NCI-H1417 treated with DMSO at 0.1 percent for 48 hours (cell line): Measurements from ENCODE around the gene CCDC51.

Experiments used
- DNase-seq: peaks from one replicate; lab custom pipeline; 2025; lab: John Stamatoyannopoulos, UW

Gene CCDC51

DNA sequence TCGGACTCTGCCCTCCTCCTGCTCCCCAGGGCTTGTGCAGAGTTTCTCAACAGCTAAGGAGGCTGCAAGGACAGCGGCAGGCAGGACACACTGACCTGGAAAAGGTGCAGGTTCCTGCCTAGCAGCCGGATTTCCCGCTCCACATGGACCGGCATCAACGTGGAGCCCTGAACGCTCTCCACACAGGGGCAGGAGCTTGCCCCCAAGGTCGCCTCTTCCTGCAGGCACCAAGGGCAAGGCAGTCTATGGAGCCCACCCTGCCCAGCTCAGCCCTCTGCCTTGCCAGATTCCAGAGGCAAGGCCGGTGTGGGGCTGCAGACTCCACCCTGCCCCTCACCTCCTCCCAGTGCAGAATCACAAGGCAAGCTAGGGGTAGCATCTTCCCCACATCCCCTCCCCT, 20.8 kb downstream of the CCDC51 start:
- no peak for DNase-seq

GRCh38 chr3:48418651-48419050, 21.3 kb downstream of the CCDC51 start:
- no peak for DNase-seq

DNA sequence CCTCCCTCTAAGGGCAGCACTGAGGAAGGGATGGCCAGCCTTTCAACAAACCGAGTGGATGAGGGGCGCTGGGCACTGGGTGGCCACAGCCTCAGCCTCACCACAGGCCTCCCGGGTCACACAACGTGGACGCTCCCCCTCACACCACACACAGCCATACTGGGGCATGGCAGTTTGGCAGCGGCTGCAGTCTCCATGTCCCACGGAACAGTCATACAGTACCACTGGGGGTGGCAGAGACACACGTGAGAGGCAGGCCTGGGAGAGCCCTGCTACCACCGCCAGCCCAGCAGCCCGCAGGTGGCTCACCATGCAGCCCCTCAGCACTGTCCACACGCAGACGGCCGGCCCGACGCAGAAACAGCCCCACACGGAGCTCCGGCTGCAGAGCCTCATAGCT, 21.8 kb downstream of the CCDC51 start:
- no peak for DNase-seq

DNA sequence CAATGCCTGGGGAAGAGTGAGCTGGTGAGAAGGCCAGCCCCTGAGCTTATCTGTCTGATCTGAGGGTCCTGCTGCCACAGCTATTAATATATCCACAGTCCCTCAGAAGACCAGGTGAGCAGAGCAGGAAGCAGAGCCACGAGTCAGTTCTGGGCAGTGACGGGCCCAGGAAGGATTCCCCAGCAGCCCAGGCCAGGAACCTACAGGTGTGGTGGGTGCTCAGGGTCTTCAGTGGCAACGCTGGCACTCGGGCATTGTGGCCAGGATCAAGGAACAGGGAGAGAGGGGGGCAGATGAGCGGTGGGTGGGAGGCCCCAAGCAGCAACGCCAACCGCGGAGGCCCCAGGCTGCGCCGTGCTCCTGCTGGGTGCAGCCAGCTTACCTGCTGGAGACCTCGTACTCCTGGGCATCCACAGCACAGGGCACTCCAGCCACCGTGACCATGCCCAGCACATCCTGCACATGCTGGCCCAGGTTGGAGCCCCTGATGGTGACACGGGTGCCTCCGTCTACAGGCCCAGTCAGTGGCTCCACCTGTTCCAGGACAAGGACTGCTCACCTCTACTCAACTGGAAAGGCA, 22.3 kb downstream of the CCDC51 start:
- DNase-seq = no peak

DNA sequence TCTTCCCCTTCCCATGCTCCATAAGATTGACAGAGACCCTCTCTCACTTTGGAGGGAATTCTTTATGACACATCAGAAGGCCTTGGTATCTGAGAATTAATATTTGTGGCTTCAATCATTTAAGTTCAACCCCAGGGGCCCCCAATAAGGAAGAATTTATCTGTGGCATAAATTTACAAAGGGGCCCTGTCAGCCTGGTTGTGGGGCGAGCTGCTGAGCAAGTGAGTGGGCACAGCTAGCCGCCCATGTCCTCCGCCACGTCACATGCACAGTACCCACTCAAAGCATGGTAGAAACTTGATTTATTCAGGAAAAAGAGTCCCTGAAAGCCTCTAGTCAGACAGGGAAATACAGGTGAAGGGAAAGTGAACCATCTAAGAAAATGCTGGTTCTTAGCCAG, 23.4 kb downstream of the CCDC51 start:
- DNase-seq = no peak

DNA sequence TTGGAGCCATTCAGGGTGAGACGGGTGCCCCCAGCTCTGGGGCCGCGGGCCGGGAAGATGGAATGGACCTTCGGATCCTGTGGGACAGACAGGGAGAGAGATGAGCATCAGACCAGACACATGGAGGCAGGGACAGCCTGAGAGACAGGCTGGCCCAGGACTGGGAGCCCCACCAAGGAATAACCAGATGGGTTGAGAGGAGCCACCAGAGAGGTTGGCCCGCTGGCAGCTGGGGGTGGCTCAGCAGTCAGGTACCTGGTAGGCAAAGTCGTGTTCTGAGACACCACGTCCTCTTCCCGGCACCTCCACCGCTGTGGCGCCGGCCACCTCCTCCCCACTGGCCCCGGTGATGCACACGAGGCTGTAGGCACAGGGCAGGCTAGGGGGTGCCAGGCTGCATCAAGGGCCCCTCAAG, 23.8 kb downstream of the CCDC51 start:
- no peak for DNase-seq

DNA sequence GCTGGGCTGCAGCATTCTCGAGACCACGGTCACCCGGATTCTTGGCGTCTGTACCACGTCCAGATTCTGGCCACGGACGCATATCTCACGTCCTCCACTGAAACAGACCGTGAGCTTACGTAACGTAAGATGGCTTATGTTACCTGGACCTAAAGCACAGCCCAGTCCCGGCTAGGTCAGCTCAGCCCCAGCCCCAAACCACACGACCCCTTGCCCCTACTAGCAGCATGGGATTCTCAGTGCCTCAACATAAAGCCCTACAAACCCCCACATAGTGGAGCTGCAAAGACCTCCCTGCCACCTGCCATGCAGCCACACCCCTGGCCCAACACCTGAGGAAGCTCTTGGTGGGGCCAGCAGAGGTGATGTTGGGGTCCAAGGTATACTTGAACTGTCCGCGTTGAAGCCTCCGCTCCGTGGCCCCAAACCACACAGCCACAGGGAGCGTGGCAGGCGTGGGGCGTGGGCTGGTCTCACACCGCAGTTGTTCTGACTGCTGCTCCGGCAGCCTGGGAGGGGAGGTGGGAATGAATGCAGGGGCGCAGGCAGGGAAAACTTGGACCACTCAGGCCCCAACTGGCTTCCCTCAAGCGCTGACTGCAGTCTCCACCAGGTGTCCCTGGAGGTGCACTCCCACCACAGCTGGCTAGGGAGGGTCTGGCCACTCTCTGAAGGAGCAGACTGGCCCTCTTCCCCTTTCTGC, 24.5 kb downstream of the CCDC51 start:
- DNase-seq = no peak

DNA sequence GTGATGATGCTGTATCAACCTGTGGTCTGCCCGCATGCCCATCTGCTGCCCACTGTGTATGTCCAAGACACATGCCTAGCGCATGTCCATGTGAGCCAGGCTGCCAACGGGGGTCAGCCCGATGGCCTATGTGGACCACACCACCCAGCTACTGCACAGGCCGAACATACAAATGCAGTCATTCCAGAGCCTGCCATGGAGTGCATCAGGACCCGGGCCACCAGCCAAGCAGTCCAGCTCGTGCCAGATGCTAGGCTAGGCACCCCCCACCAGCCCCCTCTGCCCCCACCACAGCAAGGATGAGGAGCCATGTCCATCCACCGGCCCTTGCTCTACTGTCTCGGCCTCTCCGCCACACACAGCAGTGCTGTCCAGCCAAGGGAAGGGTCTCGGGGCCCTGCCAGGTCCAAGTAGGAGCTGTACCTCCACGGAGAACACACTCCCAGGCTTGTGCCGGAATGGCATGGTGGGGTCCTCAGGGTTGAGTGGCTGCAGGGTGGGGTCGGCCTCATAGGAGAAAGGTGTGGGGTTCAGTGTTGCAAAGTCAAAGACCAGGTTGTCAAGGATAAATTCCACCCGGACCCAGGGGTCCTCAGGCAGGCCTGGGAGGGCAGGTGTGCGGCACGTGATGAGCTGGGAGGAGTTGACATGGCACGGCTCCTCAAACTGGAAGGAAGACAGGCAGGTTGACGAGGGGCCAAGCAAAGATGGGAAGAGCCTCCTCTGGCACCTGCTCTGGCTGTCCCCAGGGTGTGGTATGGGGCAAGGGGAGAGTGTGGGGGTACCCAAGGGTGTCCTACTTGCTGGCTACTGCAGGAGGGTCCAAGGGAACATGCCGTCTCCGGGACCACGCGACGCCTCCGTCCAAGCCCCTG, 25.3 kb downstream of the CCDC51 start:
- DNase-seq = no peak

DNA sequence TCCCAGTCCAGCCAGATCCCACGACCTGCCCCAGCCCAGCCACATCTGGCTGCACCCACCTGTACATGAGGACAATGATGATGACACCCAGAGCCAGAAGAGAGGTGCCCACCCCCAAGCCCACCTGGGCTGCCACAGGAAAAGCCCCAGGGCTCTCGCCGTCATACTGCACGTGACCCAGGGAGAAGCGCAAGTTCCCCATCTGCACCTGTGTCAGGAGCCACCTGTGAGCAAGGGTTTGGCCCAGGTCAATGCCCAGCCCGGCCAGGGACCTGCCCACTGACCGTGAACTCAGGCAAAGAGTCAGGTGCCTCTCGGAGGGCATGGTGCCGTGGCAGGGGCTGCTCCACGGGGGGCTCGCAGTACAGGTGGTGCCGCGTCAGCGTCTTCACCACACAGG, 26.3 kb downstream of the CCDC51 start:
- no peak for DNase-seq

DNA sequence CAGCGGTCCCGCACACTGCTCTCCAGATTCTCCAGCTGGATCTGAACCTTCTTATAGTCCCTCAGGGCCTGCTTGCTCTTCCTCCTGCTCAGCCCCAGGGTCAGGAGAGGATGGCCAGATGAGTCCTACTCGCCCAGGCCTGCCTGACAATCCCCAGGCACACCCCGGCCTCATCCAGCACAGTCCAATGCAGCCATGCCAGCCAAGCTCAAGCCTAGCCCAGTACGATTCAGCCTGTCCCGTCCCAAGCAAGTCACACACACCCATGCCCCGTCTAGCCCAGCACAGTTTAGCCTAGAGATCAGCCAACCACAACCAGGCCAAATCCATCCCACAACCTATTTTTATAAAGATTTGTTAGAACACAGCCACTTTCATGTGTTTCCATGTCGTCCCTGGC, 26.8 kb downstream of the CCDC51 start:
- DNase-seq = no peak

GRCh38 chr3:48412375-48413001, 27.4 kb downstream of the CCDC51 start:
- no peak for DNase-seq

GRCh38 chr3:48411606-48412374, 28.1 kb downstream of the CCDC51 start:
- no peak for DNase-seq

GRCh38 chr3:48411041-48411588, 28.8 kb downstream of the CCDC51 start:
- DNase-seq = no peak

DNA sequence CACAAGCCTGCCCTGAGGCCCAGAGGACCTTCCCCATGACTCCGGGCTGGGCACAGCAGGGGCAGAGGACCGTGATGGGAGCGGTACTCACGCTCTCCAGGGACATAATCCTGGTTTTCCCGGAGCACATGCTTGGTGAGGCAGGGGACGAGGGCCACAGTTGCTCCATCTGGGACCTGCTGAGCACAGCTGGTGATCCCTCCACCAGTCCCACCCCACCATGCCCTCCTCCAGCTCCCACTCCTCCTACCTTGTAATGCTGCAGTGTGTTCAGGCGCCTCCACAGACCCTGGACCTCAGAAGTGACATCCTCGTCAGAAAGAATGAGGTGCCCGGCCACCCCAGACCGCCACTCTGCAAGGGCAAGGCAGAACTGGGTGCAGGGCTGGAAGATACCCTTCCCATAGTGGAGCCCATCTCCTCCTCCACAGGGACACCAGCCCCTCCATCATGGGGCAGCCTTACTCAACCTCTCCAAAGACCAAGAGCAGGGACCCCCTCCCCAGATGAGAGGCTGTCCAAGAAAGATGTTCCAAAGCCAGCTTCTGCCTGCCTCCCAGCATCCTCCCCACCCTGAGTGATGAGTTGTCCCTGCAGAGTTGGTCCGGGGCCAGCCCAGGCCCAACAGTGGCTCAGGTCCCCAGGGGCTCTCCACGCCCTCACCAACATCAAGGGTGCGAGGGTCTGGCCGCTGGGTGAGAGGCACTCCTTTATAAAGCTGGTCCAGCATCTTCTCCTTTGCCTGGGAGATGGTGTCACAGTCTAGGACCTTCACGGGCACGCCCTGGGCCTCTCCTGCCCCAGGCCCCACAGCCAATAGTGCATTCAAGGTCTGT, 29.5 kb downstream of the CCDC51 start:
- no peak for DNase-seq

DNA sequence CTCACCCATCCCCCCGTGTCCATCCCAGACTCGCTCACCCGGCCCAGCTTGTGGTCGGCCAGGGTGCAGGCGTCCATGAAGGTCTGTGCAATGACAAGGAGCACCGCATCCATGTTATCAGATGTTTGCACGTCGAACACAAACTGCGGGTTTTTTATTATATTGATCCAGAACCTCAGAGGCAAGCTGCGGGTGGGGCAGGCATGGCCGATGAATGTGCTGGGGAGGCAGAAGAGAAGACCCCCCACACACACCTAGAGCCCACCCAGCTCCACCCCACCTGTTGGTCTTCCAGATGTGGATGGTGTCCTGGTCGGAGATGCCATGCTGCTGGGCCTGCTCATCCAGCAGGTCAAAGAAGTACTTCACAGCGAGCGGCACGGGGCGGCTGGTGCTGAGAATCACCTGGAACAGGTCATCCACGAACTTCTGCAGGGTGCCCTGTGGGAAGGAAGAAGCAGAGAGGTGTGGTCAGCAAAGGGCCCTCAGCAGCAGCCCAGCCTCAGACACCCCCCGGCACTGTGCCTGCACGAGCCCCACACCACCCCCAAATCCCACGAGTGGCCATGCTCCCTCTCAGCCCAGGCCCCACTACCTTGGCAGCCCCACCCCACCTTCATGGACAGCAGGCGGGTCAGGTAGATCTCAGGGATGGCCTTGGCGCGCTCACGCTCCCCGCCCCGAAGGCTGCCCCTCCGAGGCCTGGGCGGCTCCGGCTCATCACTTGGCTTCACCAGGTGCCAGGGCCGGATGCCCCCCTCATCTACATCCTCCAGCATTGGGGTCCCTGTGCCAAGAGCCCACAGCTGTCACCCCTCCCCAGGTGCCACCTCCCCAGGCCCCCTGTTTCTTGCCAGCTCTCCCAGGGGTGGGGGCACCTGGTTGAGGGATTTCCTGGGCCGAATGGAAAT, 30.4 kb downstream of the CCDC51 start:
- no peak for DNase-seq

GRCh38 chr3:48408823-48409281, 31.1 kb downstream of the CCDC51 start:
- no peak for DNase-seq

- no peak for DNase-seq
Observed at GRCh38 chr3:48407542-48408099, 32.3 kb downstream of the CCDC51 start.

DNA sequence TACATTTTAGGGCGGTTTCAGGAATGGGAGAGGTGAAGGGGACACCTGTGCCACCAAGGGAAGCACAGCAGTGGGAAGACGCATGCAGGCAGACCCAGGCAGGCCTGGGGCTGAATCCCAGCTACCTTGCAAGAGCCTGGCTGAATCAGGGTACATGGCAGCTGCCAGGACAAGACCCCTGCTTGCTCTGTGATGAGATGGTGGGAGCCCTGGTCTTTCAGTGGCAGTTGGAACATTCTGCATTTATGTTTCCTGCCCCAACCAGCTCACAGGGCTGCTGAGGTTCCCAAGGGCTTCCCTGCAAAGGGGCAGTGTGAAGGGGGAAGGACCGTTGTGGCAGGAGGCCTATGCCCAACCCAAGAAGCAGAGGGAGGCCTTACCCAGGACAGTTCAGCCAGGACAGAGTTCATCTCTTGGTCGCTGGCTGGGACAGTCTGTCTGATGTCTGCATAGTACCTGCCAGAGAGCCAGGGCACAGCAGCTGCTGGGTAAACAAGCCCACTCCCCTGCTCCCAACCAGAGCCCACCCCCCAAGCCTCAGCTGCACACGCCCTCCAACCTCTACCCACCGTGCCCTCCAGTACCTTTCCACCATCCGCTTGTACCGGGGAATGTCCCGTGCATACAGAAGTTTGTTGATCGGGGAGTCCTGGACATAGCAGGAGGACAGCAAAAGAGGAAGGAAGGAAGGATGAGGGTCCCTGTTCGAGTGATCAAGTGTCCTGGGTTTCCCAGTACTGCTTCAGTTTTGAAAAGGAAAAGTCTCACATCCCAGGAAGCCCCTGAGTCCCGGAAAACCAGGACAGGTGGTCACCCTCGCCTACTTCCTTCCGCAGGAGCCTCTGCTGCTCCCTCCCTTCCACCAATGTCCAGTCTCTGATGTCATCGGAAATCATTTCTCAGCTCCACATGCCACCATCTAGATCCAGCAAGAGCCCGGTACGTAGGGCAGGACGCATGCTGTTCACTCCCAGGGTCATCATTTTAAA, 33.2 kb downstream of the CCDC51 start:
- no peak for DNase-seq
